Spleen (tissue), 11 donors: ENCODE measurements around the gene GALNTL6. TPM values are rescaled to one million over a fixed set of nuclear protein-coding genes. Genes with fewer than 3 reads are reported as not detected.
"Not testable (repeated sequence)": the region's sequence is repeated elsewhere in the genome, so short reads cannot be mapped to it uniquely, and the experiment has no call there.

Experiments
- DNase-seq: peaks from one replicate; pipeline ENCODE4 v3.0.0-alpha.2; 2020
- H3K27ac ChIP-seq, 8 donors: fragments of 200-600 bp; sonication (generic) in 7 of 8; 1 replicate in 4 of 8; 2 replicates in 4 of 8; pipeline versions ENCODE4 v1.5.0 to v1.8.0; 2016 to 2021; ENCODE audit warnings: inconsistent platforms in 4 of 8, mild to moderate bottlenecking in 4 of 8, moderate library complexity in 1 of 8
- H3K27me3 ChIP-seq, 7 donors: fragments of 200-600 bp; sonication (generic) in 6 of 7; replicated peaks in 1 of 7; 1 replicate in 4 of 7; 2 replicates in 3 of 7; pipeline versions ENCODE4 v1.5.0 to v1.8.0; 2016 to 2021; ENCODE audit warnings: inconsistent platforms in 3 of 7, mild to moderate bottlenecking in 1 of 7
- H3K36me3 ChIP-seq, 6 donors: fragments of 200-600 bp; sonication (generic) in 5 of 6; 1 replicate in 4 of 6; 2 replicates in 2 of 6; pipeline versions ENCODE4 v1.5.0 to v1.8.0; 2016 to 2021; ENCODE audit warnings: inconsistent platforms in 2 of 6
- H3K4me1 ChIP-seq, 6 donors: fragments of 200-600 bp; sonication (generic) in 5 of 6; 1 replicate in 3 of 6; 2 replicates in 3 of 6; pipeline versions ENCODE4 v1.5.0 to v1.8.0; 2016 to 2021; ENCODE audit warnings: inconsistent platforms in 3 of 6
- H3K4me3 ChIP-seq, 8 donors: fragments of 200-600 bp; sonication (generic) in 7 of 8; 1 replicate in 4 of 8; 2 replicates in 4 of 8; pipeline versions ENCODE4 v1.5.0 to v1.8.0; 2016 to 2021; ENCODE audit warnings: inconsistent platforms in 4 of 8, mild to moderate bottlenecking in 4 of 8, moderate library complexity in 2 of 8
- H3K9me3 ChIP-seq, 8 donors: fragments of 200-600 bp; sonication (generic) in 7 of 8; 1 replicate in 4 of 8; 2 replicates in 4 of 8; pipeline versions ENCODE4 v1.5.0 to v1.8.0; 2016 to 2021; ENCODE audit warnings: inconsistent platforms in 4 of 8
- CTCF ChIP-seq, 11 experiments: fragments of 200-600 bp in 7 of 11; fragments of 450-650 bp in 4 of 11; sonication (generic) in 4 of 11; IDR thresholded peaks in 8 of 11; conservative IDR thresholded peaks in 3 of 11; 1 replicate in 7 of 11; 2 replicates in 4 of 11; pipeline versions ENCODE4 v1.4.0 to v1.8.0; 2016 to 2021; ENCODE audit warnings: antibody characterized with exemption in 11 of 11, inconsistent platforms in 4 of 11, mild to moderate bottlenecking in 1 of 11
- POLR2A ChIP-seq, 3 donors: fragments of 450-650 bp; IDR thresholded peaks; one replicate each; pipeline ENCODE4 v1.5.1; 2017; ENCODE audit warnings: antibody characterized with exemption in 3 of 3, mild to moderate bottlenecking in 1 of 3
- POLR2AphosphoS5 ChIP-seq, 3 donors: sonication (generic); formaldehyde crosslinking; IDR thresholded peaks; one replicate each; pipeline ENCODE4 v1.5.1; 2017; ENCODE audit warnings: antibody characterized with exemption in 3 of 3
- WGBS, 5 donors: extraction: QIAGEN DNeasy Blood & Tissue Kit in 3 of 5; methylation state at CpG; one replicate each; pipeline versions ENCODE4 v1.1.5 to v1.1.7; 2013 to 2018; 5-methylcytosine and 5-hydroxymethylcytosine counted together
- intact Hi-C: fragments of 100-400 bp; cut with DNase I; formaldehyde crosslinking; loops from one replicate; pipeline ENCODE4 v1.15.0; 2023; ENCODE audit warnings: low total_unique reads
- polyA plus RNA-seq, 3 donors: library from polyadenylated mRNA; stranded (reverse); fragments of 200-250 nt; gene quantifications; one replicate each; pipeline ENCODE4 v1.2.1, GENCODE V29; 2013
- total RNA-seq, 7 donors: library from RNA; depleted of rRNA in 3 of 7; stranded (reverse); fragments of >200 nt in 3 of 7; fragmentation: NEBNext Ultra II Directional in 4 of 7; extraction: Animal tissue kit (Norgen Biotek cat#: 25700) in 4 of 7; gene quantifications; one replicate each; pipeline versions ENCODE4 v1.1.0 to v1.2.1, GENCODE V29; 2016 to 2021
- donor health status: healthy with polysubstance abuse.
- donor health status: DM: no; HTN: no; CAD: no; lungs with moderate emphysema.
- donor health status: DM: no; HTN: no; CAD: no.
- donor health status: Bipolar disorder and iron deficiency.
- donor health status: healthy.
- donor health status: DM: no; HTN: no; CAD: no.
- donor health status: DM: yes; HTN: yes; CAD: no.

Gene GALNTL6
- total and polyA plus RNA-seq, 10 donors = 3.2 to 12.5 (median 7.1) TPM

GRCh38 chr4:173017802-173018201 is 1204.6 kb downstream of the GALNTL6 start:
- Histone ChIP-seq H3K27me3 (no peaks in the 10 kb centered on the region), H3K27ac (no peak overlapping the region)
- intact Hi-C loops = no loop called here

GRCh38 chr4:173018446-173018845 is 1205.2 kb downstream of the GALNTL6 start:
- no peak overlapping the region for H3K27ac ChIP-seq
- no peaks in the 10 kb centered on the region for H3K36me3 ChIP-seq
- DNase-seq = no peak
- no peak overlapping the region for H3K4me3 ChIP-seq
- H3K9me3 ChIP-seq = no peaks in the 10 kb centered on the region
- no peaks in the 10 kb centered on the region for H3K27me3 ChIP-seq
- intact Hi-C loops = no loop called here
- H3K4me1 ChIP-seq = peaks cover 0 to 3% (median 0%) of the 10 kb centered on the region in 6 donors
- WGBS, 5 donors = 85 to 97% (median 89%) methylated on average over 2 to 3 of the region's 3 CpGs
- TF ChIP-seq POLR2A (IDR thresholded peaks at IDR 0.05) (no peak), POLR2AphosphoS5 (IDR thresholded peaks at IDR 0.05) (no peak), CTCF (IDR thresholded peaks at IDR 0.05 in 8 of 11, conservative IDR thresholded peaks at IDR 0.05 in 3 of 11) (no peak)

More at GRCh38 chr4:173017802-173018201, 1204.6 kb downstream of the GALNTL6 start:
- peaks cover 0 to 5% (median 0%) of the 10 kb centered on the region in 6 donors for H3K4me1 ChIP-seq
- H3K9me3 ChIP-seq = no peaks in the 10 kb centered on the region
- DNase-seq = no peak
- TF ChIP-seq CTCF (IDR thresholded peaks at IDR 0.05 in 8 of 11, conservative IDR thresholded peaks at IDR 0.05 in 3 of 11) (no peak), POLR2A (IDR thresholded peaks at IDR 0.05) (no peak), POLR2AphosphoS5 (IDR thresholded peaks at IDR 0.05) (no peak)
- H3K36me3 ChIP-seq = no peaks in the 10 kb centered on the region
- H3K4me3 ChIP-seq = no peak overlapping the region

GRCh38 chr4:173019664-173020063 is 1206.5 kb downstream of the GALNTL6 start:
- 82 to 95% (median 90%) methylated on average over 3 of the region's 3 CpGs for WGBS, 5 donors
- intact Hi-C loops = no loop called here
- no peaks in the 10 kb centered on the region for H3K27me3 ChIP-seq
- no peak overlapping the region for H3K27ac ChIP-seq
- no peak overlapping the region for H3K4me3 ChIP-seq
- no peaks in the 10 kb centered on the region for H3K36me3 ChIP-seq
- H3K4me1 ChIP-seq = no peaks in the 10 kb centered on the region
- DNase-seq = no peak
- no peaks in the 10 kb centered on the region for H3K9me3 ChIP-seq
- TF ChIP-seq POLR2A (IDR thresholded peaks at IDR 0.05) (no peak), CTCF (IDR thresholded peaks at IDR 0.05 in 8 of 11, conservative IDR thresholded peaks at IDR 0.05 in 3 of 11) (no peak), POLR2AphosphoS5 (IDR thresholded peaks at IDR 0.05) (no peak)

- 83 to 89% (median 85%) methylated on average over 7 of the region's 7 CpGs for WGBS, 5 donors
- DNase-seq, H3K27me3 ChIP-seq, intact Hi-C loops, H3K4me3 ChIP-seq, H3K4me1 ChIP-seq, H3K27ac ChIP-seq, H3K9me3 ChIP-seq, H3K36me3 ChIP-seq: not testable (repeated sequence)
These were observed 1208.8 kb downstream of the GALNTL6 start for GRCh38 chr4:173021746-173022573.
